ENCODE results near the gene PRR36.

The PRR36 gene

DNA sequence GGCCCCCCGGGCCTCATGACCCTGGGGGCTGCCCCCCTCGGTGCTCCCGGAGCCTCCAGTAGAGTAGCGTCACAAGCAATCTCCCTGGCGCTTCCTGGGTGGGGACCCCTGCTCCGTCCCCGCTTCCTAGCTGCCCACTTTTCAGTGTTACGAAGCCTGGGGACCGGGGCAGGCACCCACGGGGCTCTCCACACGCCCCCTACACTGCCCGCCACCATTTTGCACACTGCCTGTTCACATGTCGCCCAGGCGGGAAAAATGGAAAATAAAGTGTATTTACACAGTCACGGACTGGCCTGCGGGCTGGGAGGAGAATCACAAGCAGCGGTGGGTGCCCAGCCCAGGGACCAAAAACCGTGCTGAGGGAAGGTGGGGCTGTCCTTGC is 9.5 kb downstream of the PRR36 start:
- Mint-ChIP-seq H3K4me3 (no peak overlapping the region), H3K36me3 (ENCODE audit: low read depth) (no peaks in the 10 kb centered on the region)
- TF ChIP-seq, protein P1, sequence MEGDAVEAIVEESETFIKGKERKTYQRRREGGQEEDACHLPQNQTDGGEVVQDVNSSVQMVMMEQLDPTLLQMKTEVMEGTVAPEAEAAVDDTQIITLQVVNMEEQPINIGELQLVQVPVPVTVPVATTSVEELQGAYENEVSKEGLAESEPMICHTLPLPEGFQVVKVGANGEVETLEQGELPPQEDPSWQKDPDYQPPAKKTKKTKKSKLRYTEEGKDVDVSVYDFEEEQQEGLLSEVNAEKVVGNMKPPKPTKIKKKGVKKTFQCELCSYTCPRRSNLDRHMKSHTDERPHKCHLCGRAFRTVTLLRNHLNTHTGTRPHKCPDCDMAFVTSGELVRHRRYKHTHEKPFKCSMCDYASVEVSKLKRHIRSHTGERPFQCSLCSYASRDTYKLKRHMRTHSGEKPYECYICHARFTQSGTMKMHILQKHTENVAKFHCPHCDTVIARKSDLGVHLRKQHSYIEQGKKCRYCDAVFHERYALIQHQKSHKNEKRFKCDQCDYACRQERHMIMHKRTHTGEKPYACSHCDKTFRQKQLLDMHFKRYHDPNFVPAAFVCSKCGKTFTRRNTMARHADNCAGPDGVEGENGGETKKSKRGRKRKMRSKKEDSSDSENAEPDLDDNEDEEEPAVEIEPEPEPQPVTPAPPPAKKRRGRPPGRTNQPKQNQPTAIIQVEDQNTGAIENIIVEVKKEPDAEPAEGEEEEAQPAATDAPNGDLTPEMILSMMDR (IDR thresholded peaks at IDR 0.05) = no peak

DNA sequence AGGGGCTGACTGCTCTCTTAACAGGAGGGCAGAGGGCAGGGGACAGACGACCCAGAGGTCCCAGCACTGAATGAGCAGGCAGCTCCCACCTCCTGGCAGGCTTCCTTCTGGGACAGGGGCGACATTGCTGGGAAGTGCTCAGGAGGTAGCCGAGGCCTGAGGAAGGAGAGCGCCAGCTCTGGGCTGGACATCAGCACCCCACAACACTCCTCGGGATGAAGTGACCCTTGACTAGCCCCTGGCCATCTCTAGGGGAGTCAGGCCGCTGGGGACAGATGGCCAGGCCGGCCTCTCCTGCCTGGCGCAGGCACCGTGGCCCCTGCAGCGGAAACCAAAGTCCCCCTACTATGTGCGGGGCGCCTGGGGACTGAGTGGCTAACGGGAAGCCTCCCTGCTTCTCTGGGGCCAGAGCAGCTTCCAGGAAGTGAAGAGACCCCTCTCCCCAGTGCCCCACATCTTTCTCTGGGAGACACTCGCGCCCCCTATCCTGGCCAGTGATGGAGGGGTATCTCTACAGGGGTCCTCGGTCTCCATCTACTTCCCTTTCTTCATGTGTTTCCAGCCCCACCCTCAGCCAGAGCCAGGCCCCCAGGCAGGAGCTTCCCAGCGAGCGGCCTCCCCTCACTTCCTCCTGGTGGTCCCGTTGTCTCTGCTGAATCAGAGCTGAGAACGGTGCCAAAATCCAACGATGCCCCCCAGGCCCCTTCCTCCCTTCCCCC is 10.1 kb downstream of the PRR36 start:
- peaks cover 10% of the 10 kb centered on the region for H3K4me1 Mint-ChIP-seq
- no peaks in the 10 kb centered on the region for H3K36me3 Mint-ChIP-seq (ENCODE audit: low read depth)
- peaks cover 85% of the 10 kb centered on the region for H3K27me3 Mint-ChIP-seq (ENCODE audit: low read depth, poor library complexity)
- TF ChIP-seq, protein P1 (IDR thresholded peaks at IDR 0.05) = no peak
- H3K9me3 Mint-ChIP-seq = no peaks in the 10 kb centered on the region
- H3K27ac Mint-ChIP-seq = no peak overlapping the region
- H3K4me3 Mint-ChIP-seq = no peak overlapping the region
- no peak for DNase-seq

More for the DNA sequence above, 9.5 kb downstream of the PRR36 start:
- Mint-ChIP-seq H3K27me3 (ENCODE audit: low read depth, poor library complexity) (peaks cover 82% of the 10 kb centered on the region), H3K9me3 (no peaks in the 10 kb centered on the region), H3K4me1 (peaks cover 10% of the 10 kb centered on the region), H3K27ac (no peak overlapping the region)
- no peak for DNase-seq

DNA sequence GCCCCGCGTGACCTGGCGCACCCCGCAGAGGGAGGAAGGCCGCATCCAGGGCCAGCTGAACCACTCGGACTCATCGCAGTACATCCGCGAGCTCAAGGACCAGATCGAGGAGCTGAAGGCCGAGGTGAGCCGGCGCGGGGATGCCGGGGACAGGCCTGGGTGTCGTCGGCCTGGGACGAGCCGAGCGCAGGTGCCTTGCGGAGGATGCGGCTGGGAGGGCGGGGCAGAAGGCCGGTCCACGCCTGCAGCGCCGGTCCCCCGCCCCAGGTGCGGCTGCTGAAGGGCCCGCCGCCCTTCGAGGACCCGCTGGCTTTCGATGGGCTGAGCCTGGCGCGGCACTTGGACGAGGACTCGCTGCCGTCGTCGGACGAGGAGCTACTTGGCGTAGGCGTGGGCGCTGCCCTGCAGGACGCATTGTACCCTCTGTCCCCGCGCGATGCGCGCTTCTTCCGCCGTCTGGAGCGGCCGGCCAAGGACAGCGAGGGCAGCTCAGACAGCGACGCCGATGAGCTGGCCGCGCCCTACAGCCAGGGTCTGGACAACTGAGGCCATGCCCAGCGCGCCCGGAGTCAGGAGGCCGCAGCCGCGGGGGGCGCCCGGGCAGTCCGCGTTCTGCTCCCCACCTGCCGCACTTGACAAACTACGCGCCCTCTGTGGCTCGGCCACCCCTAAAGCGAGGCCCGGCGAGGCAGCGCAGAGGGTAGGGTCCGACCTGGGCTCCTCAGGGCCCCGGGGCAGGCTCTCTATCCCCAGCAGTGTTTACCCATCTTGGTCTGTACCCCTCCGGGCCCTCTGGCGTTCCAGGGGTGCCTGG is 10.8 kb downstream of the PRR36 start:
- peak overlapping the region; percentile 25 for H3K4me3 Mint-ChIP-seq

DNA sequence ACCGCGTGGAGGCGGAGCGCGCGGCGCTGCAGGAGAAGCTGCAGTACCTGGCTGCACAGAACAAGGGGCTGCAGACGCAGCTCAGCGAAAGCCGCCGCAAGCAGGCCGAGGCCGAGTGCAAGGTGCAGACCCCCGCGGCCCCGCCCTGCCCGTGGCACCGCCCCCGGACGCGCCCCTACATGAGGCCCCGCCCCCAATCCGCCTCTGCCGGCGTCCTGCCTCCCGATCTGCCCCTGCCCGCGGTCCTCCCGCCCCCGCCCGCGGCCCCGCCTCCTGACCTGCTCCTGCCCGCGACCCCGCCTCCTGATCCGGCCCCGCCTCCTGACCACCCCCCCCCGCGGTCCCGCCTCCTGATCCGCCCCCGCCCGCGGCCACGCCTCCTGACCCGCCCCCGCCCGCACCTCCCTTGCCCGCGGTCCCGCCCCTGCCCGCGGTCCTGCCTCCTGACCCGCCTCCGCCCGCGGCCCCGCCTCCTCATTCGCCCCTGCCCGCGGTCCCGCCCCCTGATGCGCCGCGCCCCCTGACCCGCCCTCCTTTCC is 11.7 kb downstream of the PRR36 start:
- H3K9me3 Mint-ChIP-seq = no peaks in the 10 kb centered on the region
- H3K36me3 Mint-ChIP-seq (ENCODE audit: low read depth) = no peaks in the 10 kb centered on the region
- no peak overlapping the region for H3K27ac Mint-ChIP-seq
- DNase-seq = peak; percentile 99
- TF ChIP-seq, protein P1 (IDR thresholded peaks at IDR 0.05) = no peak
- peaks cover 16% of the 10 kb centered on the region for H3K4me1 Mint-ChIP-seq
- H3K27me3 Mint-ChIP-seq (ENCODE audit: low read depth, poor library complexity) = peaks cover 89% of the 10 kb centered on the region
- H3K4me3 Mint-ChIP-seq = peak overlapping the region; percentile 78

More for the DNA sequence above, 10.8 kb downstream of the PRR36 start:
- TF ChIP-seq, protein P1 (IDR thresholded peaks at IDR 0.05) = no peak
- peak; percentile 57 for DNase-seq
- Mint-ChIP-seq H3K4me1 (peaks cover 13% of the 10 kb centered on the region), H3K9me3 (no peaks in the 10 kb centered on the region), H3K27ac (no peak overlapping the region), H3K27me3 (ENCODE audit: low read depth, poor library complexity) (peaks cover 86% of the 10 kb centered on the region), H3K36me3 (ENCODE audit: low read depth) (no peaks in the 10 kb centered on the region)

DNA sequence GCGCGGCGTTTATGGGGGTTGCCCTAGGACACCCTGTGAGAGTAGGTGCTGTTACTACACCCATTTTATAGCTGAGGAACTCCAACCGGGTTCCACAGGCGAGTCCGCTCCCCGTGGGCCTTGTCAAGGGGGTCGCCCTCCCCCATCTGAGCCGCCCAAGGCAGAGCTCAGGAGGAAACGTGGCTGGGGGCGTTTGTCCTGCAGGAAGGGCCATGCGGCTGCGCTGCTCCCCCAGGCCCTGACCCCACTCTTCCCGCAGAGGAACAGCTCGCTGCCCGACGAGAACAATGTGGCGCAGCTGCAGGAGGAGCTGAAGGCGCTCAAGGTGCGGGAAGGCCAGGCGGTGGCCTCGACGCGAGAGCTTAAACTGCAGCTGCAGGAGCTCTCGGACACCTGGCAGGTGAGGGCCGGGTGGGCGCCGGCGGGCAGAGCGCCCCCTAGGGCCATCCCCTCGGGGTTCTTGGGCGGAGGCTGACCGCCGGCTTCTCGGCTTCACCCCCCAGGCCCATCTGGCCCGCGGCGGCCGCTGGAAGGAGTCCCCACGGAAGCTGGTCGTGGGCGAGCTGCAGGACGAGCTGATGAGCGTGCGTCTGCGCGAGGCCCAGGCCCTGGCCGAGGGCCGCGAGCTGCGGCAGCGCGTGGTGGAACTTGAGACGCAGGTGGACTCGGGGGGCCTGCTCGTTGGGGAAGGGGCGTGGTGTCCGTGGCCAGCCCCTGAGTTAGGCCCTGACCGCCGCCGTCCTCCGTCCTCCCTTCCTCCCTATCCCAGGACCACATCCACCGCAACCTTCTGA is 12.4 kb downstream of the PRR36 start:
- Mint-ChIP-seq H3K4me1 (peaks cover 22% of the 10 kb centered on the region), H3K9me3 (no peaks in the 10 kb centered on the region), H3K27ac (no peak overlapping the region), H3K4me3 (peak overlapping the region; percentile 78), H3K27me3 (ENCODE audit: low read depth, poor library complexity) (peaks cover 89% of the 10 kb centered on the region), H3K36me3 (ENCODE audit: low read depth) (no peaks in the 10 kb centered on the region)
- TF ChIP-seq, protein P1 (IDR thresholded peaks at IDR 0.05) = peak; percentile 23
- no peak for DNase-seq

All from nephron progenitor cell (in vitro differentiated cells).